Nephron (organoid): Measurements from ENCODE around the gene POFUT2.

Experiments
- H3K27ac Mint-ChIP-seq, 3 experiments: 2 replicates each; pipeline ENCODE4 v1.8.0; 2020; ENCODE audit warnings: mixed read lengths in 3 of 3, mild to moderate bottlenecking in 2 of 3, moderate library complexity in 1 of 3
- H3K27me3 Mint-ChIP-seq: 2 replicates; pipeline ENCODE4 v1.8.0; 2021; ENCODE audit warnings: low read depth, mild to moderate bottlenecking, moderate library complexity, mixed read lengths
- H3K36me3 Mint-ChIP-seq: 2 replicates; pipeline ENCODE4 v1.8.0; 2020; ENCODE audit warnings: low read depth, mixed read lengths
- H3K4me1 Mint-ChIP-seq: 2 replicates; pipeline ENCODE4 v1.8.0; 2020; ENCODE audit warnings: mixed read lengths
- H3K4me3 Mint-ChIP-seq, 3 experiments: 2 replicates each; pipeline ENCODE4 v1.8.0; 2020; ENCODE audit warnings: mild to moderate bottlenecking in 3 of 3, mixed read lengths in 3 of 3, moderate library complexity in 2 of 3
- H3K9me3 Mint-ChIP-seq: 2 replicates; pipeline ENCODE4 v1.8.0; 2020; ENCODE audit warnings: mixed read lengths
- TF ChIP-seq, protein P1 (sequence below), 3 experiments: fragments of 200-600 bp; sonication (generic); IDR thresholded peaks; one replicate each; pipeline ENCODE4 v1.5.0; 2021; ENCODE audit warnings: antibody characterized with exemption in 3 of 3; ENCODE audit not compliant: unreplicated experiment in 3 of 3

POFUT2 gene

DNA sequence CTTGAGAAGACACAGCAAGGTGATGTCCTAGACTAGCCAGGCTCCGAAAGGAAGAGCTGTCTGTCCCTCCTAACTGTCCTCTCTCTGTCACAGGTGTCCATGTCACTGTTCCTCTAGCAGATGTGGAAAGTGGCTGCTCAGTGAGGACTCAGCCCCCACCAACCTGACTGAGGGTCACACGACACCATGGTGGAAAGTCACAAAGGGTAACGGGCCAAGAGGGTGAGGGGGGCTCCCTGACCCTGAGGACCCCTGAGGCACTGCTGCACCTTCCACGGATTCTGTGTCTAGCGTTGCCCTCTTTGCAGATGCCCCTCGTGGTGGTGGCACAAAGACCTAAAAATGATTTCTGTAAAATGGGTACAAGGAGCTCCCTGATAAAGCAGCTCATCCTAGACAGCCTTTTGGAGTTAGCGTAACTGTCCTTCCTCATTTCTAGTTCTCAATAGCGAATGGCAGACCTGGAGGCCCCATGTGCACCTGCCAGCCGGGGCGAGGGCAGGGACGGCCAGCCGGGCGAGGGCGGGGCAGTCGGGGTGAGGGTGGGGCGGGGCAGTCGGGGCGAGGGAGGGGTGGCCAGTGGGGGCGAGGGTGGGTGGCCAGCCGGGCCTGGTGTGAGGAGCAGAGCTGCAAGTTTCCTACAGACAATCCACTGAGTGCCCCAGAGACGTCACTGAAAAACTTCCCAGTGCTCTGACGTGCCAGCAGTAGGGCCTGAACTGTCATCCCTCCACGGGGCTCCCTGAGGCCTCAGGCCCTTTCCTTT, 23.4 kb downstream of the POFUT2 start:
- Mint-ChIP-seq H3K9me3 (no peaks in the 10 kb centered on the region), H3K27ac (no peak overlapping the region), H3K4me1 (no peaks in the 10 kb centered on the region), H3K36me3 (peaks cover 58% of the 10 kb centered on the region), H3K27me3 (no peaks in the 10 kb centered on the region), H3K4me3 (no peak overlapping the region)
- TF ChIP-seq, protein P1, sequence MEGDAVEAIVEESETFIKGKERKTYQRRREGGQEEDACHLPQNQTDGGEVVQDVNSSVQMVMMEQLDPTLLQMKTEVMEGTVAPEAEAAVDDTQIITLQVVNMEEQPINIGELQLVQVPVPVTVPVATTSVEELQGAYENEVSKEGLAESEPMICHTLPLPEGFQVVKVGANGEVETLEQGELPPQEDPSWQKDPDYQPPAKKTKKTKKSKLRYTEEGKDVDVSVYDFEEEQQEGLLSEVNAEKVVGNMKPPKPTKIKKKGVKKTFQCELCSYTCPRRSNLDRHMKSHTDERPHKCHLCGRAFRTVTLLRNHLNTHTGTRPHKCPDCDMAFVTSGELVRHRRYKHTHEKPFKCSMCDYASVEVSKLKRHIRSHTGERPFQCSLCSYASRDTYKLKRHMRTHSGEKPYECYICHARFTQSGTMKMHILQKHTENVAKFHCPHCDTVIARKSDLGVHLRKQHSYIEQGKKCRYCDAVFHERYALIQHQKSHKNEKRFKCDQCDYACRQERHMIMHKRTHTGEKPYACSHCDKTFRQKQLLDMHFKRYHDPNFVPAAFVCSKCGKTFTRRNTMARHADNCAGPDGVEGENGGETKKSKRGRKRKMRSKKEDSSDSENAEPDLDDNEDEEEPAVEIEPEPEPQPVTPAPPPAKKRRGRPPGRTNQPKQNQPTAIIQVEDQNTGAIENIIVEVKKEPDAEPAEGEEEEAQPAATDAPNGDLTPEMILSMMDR (IDR thresholded peaks at IDR 0.05; ENCODE audit: unreplicated experiment in 3 of 3): no peak

- Mint-ChIP-seq H3K4me3 (no peak overlapping the region), H3K27ac (no peak overlapping the region), H3K9me3 (no peaks in the 10 kb centered on the region), H3K27me3 (peaks cover 4% of the 10 kb centered on the region), H3K36me3 (peaks cover 58% of the 10 kb centered on the region), H3K4me1 (peaks cover 8% of the 10 kb centered on the region)
- TF ChIP-seq, protein P1 (IDR thresholded peaks at IDR 0.05; ENCODE audit: unreplicated experiment in 3 of 3): no peak
Observed at GRCh38 chr21:45263534-45263933, 24.2 kb downstream of the POFUT2 start.

DNA sequence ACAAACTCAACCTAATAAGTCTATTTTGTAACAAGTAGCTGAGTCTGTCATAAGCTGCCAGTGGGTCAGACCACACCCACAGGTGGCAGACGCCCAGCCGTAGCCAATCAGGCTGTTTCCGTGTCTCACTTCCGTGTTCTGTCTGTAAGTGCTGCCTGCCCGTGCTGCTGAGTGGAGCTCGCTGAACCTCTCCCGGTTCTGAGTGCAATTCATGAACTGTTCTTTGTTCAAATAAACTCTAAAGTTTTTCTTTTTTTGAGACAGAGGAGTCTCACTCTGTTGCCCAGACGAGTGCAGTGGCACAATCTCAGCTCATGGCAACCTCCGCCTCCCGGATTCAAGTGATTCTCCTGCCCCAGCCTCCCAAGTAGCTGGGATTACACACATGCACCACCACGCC, 25.1 kb downstream of the POFUT2 start:
- Mint-ChIP-seq H3K27me3 (peaks cover 4% of the 10 kb centered on the region), H3K27ac (no peak overlapping the region), H3K4me3 (no peak overlapping the region), H3K36me3 (peaks cover 49% of the 10 kb centered on the region), H3K4me1 (peaks cover 15% of the 10 kb centered on the region), H3K9me3 (no peaks in the 10 kb centered on the region)
- TF ChIP-seq, protein P1 (IDR thresholded peaks at IDR 0.05; ENCODE audit: unreplicated experiment in 3 of 3): no peak

GRCh38 chr21:45262041-45262581, 25.6 kb downstream of the POFUT2 start:
- Mint-ChIP-seq H3K27me3 (peaks cover 5% of the 10 kb centered on the region), H3K27ac (no peak overlapping the region), H3K4me1 (peaks cover 18% of the 10 kb centered on the region), H3K36me3 (peaks cover 44% of the 10 kb centered on the region), H3K9me3 (no peaks in the 10 kb centered on the region), H3K4me3 (no peak overlapping the region)
- TF ChIP-seq, protein P1 (IDR thresholded peaks at IDR 0.05; ENCODE audit: unreplicated experiment in 3 of 3): no peak

DNA sequence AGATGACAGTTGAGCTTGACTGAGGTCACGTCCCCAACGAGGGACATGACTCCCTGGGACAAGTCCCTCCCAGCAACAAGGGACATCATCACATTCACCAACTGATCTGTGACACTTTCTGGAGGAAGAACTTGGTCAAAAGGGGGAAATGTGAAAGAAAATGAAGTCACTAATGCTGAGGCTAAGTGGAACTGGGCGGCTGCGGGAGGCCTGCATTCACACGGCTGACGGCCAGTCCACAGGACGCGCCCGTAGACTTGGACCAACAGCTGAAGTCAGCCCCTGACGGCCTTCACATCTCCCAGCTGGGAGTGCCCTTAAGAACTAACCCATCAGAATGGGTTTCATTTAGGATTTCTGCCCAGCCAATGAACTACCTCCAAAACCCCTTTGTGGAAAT, 26.6 kb downstream of the POFUT2 start:
- peaks cover 10% of the 10 kb centered on the region for H3K27me3 Mint-ChIP-seq
- no peak overlapping the region for H3K4me3 Mint-ChIP-seq
- H3K27ac Mint-ChIP-seq: no peak overlapping the region
- H3K9me3 Mint-ChIP-seq: no peaks in the 10 kb centered on the region
- TF ChIP-seq, protein P1 (IDR thresholded peaks at IDR 0.05; ENCODE audit: unreplicated experiment in 3 of 3): no peak
- H3K4me1 Mint-ChIP-seq: peaks cover 21% of the 10 kb centered on the region
- peaks cover 35% of the 10 kb centered on the region for H3K36me3 Mint-ChIP-seq
